ENCODE results near the gene GPR137.
"Not testable (repeated sequence)": the region's sequence is repeated elsewhere in the genome, so short reads cannot be mapped to it uniquely, and the experiment has no call there.

Gene GPR137

DNA sequence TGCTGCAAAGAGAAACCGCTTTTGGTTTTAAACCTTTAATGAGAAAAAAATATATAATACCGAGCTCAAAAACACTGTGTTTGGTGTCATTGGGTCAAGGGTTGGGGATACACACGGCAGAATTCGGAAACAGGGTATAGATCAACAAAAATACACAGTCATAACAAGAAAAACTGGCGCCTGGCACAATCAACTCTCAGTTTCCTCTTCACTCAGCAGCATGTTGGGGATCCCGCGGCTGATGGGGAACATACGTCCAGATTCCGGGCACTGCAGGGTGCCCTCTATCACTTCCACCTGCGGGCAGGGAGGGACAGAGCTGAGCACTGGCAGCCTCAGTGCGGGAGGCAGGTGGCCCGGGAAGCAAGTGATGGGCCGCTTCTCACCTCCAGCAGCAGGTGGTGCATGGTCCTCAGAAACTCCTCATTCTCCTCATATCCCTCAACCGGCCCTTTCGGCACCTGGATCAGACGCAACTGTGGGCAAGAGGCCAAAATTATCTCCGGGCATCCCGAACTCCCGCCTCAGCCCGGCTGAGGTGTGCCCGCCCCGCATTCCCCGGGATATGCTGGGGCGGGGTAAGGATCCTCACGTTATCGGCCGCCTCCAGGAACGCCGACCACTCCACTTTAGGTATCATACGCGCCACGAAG lies 31.1 kb downstream of the GPR137 start:
- FAIRE-seq: peak; percentile 54
- DNase-seq (ENCODE audit: insufficient read length, low spot score): no peak

DNA sequence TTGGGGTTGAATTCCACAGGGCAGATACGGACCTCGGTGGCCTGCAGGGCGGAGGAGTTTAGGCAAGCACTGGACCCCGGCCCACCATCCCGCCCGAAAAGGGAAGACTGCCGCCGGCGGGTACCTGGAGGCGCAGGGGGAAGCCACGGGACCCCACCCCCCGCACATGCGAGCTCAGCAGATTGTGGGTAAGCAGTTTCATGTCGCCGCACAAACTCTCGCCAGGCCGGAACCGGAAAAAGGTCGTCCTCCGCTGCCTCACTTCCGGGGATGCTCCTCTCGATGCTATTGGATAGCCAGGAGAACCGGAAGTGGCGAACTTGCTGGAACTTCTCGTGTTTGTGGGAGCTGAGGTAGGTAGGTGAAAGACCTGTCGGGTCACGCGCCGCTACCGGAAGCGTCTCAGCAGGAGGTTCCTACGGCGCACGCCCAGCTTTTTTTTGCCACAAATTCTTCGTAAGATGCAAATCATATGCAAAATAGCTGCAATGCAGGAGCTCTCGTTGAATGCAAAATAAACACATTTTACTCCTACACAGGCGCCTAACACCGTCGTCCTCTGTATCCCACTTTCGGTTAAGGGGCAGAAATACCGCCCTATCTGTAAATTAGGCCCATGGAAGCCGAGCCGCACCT lies 31.8 kb downstream of the GPR137 start, which contains the start of gene TRMT112:
TSS of gene TRMT112 (minus strand) at position 235 of the 636 bp plus-strand sequence. CDS start at position 202, 33 bp downstream.
- FAIRE-seq: peak; percentile 100

DNA sequence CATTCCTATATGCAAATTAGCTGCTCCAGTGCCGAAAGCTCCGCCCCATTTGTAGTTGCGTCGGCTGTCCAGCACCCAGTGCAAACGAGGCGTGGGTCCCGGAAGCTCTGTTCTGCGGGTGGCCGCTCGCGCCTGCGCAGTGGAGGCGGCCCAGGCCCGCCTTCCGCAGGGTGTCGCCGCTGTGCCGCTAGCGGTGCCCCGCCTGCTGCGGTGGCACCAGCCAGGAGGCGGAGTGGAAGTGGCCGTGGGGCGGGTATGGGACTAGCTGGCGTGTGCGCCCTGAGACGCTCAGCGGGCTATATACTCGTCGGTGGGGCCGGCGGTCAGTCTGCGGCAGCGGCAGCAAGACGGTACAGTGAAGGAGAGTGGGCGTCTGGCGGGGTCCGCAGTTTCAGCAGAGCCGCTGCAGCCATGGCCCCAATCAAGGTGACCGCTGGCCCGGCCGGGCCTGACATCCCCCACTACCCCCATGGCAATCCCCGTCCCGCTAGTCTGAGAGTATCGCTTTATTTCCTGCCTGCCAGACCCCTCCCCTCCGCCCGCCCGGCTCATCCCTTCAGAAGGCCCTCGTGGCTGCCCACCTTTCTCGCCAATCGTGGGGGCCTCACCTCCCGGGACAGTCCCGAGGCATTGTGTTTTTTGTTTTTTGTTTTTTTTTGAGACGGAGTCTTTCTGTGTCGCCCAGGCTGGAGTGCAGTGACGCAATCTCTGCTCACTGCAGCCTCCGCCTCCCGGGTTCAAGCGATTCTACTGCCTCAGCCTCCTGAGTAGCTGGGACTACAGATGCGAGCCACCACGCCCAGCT lies 32.5 kb downstream of the GPR137 start, which contains the start of gene PRDX5:
TSS of gene PRDX5 (plus strand) at position 161 of the 805 bp plus-strand sequence. CDS start at position 256, 95 bp downstream.
- peak; percentile 94 for DNase-seq (ENCODE audit: insufficient read length, low spot score)
- no peak for FAIRE-seq

More for the DNA sequence above, 31.8 kb downstream of the GPR137 start, which contains the start of gene TRMT112:
- peak; percentile 98 for DNase-seq (ENCODE audit: insufficient read length, low spot score)

DNA sequence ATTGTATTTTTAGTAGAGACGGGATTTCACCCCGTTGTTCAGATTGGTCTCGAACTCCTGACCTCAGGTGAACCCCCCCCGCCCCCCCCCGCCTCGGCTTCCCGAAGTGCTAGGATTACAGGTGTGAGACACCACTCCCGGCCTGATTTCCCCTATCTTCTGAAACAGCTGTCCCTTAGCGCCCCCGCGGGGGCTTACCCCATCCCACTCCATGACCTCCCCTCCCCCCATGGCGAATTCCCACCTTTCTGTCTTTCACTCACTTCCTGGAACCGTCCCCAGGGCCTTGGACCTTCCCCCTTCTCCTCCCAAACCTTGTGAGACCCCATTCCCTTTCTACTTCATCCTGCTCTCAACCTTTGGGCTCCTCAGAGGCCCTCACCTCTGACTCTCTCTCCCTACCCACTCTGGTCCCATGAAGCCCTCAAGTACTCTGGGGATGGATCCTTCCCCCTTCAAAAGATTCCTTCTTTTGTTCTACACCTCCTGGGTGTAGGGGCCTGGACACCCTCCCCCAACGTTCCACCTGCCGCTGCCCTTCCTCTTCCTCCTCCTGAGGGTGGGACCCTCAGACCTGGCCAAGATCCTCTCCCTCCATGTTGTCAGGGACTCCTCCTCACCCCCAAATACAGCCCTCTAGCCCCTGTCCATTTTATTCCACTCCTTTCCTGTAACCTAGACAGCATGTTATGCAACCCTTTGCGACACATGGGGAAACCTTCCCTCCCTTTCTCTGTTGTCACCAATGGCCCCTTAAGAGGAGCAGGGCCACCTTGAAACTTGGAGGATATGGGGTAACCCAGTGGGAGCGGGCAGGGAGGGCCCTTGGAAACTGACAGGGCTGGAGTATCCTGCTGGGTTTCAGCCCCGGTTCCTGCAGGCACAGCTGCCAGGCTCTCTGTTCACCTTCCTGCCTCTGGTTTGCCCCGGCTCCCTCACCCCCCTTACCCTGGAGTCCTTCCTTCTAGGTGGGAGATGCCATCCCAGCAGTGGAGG lies 33.4 kb downstream of the GPR137 start:
- DNase-seq (ENCODE audit: insufficient read length, low spot score): no peak
- FAIRE-seq: peak; percentile 52

DNA sequence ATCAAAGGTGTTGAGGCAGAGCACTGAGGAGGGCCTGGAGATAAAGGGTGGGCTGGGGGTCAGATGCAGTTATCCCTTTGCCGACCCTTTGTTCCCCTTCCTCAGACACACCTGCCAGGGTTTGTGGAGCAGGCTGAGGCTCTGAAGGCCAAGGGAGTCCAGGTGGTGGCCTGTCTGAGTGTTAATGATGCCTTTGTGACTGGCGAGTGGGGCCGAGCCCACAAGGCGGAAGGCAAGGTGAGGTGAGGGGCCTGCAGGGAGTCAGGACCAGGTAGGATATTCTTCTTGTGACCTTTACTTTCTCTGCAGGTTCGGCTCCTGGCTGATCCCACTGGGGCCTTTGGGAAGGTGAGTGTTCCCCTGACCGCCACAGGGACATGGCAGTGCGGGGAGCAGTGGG lies 34.9 kb downstream of the GPR137 start:
- DNase-seq (ENCODE audit: insufficient read length, low spot score) (no peak), FAIRE-seq (no peak)

DNA sequence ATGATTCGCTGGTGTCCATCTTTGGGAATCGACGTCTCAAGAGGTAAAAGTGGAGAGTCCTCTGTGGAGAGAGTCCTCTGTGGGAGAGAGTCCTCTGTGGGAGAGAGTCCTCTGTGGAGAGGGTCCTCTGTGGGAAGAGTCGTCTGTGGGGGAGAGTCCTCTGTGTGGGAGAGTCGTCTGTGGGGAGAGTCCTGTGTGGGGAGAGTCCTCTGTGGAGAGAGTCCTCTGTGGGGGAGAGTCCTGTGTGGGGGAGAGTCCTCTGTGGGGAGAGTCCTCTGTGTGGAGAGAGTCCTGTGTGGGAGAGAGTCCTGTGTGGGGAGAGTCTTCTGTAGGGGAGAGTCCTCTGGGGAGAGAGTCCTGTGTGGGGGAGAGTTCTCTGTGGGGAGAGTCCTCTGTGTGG lies 35.4 kb downstream of the GPR137 start:
- DNase-seq (ENCODE audit: insufficient read length, low spot score) (no peak), FAIRE-seq (no peak)

DNA sequence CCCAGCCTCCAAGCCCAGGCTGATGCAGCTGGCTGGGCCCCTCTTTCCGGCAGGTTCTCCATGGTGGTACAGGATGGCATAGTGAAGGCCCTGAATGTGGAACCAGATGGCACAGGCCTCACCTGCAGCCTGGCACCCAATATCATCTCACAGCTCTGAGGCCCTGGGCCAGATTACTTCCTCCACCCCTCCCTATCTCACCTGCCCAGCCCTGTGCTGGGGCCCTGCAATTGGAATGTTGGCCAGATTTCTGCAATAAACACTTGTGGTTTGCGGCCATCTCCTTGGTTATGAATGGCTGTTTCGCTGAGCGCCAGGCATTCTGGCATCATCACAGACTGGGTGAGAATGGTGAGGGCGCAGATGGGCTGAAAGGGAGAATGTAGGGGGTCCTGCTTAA lies 35.9 kb downstream of the GPR137 start:
- FAIRE-seq (no peak), DNase-seq (ENCODE audit: insufficient read length, low spot score) (no peak)

DNA sequence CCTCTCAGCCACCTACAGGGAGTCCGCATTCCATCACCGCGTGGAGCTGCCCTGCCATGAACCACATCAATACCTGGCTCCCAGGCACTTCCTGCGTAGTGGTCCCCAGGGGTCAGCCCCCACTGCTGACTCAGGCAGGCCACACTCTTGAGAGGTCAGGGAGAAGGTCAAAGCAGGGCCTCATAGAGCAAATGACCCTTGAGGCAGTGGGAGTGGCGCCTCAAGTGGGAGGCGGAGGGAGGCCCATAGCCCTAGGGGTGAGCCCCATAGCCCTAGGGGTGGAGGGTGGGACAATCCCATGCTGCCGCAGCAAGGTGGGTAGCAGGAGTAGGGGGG lies 37.2 kb downstream of the GPR137 start:
- no peak for DNase-seq (ENCODE audit: insufficient read length, low spot score)
- no peak for FAIRE-seq

DNA sequence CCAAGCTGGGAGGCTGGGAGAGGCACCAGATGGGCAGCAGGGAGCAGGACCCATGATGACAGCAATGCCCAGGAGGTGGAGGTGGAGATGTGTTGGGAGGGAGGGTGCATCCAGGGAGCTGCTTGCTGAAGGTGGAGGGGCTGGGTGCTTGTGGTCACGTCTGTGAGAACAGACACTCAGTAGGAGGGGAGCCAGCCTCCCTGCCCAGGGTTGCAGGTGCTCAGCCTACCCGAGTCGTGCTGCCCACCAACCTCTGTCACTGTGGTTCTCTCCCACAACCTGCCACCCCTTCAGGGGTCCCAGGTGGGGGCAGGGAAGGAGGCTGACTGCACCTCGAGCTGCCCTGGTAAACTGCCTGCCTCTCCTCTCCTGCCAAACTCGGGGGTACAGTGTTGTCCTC lies 37.7 kb downstream of the GPR137 start:
- no peak for FAIRE-seq
- DNase-seq (ENCODE audit: insufficient read length, low spot score): no peak

DNA sequence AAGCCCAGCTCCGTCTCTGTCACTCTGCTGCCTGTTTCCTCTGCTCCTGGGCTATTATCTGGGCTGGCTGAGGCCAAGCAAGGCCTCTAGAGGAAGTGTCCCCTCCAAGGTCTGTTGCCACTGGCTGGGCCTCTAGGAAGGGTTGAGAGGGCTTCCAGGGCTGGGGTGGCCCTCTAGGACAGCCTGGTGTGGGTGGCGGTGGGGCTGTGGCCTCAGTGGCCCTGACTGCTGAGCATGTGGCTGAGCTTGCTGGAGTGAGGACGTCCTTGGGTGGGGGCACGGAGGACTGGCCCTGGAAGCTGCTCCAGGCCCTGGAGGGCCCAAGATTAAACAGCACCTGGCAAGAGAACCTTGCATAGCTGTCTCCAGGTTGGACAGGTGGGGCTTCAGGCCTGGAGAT lies 38.3 kb downstream of the GPR137 start:
- FAIRE-seq; DNase-seq (ENCODE audit: insufficient read length, low spot score): not testable (repeated sequence)

DNA sequence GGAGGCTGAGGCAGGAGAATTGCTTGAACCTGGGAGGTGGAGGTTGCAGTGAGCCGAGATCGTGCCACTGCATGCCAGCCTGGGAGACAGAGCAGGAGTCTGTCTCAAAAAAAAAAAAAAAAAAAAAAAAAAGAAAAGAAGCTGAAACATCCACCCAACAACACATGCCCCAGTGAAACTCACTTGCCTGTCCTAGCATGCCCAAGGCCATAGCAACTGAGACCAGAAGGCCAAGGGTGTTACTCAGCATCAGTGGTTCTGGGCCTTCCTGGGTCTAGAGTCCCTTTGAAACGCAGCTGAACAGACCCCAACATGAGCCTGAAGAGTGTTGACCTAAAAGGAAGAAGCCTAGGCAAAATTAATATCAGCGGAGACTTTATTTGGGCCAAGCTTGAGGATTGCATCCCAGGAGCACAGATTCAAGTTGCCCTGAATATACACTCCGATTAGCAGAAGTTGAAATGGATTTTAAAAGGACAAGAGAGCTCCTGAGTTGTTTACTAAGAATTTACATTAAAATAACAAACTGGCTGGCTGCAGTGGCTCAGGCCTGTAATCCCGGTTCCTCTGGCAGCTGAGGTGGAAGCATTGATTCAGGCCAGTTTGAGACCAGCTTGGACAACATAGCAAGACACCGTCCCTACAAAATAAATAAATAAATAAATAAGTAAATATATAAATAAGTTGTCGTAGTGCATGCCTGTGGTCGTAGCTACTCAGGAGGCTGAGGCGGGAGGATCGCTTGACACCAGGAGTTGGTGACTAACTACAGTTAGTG lies 39.2 kb downstream of the GPR137 start:
- FAIRE-seq (no peak), DNase-seq (ENCODE audit: insufficient read length, low spot score) (no peak)

DNA sequence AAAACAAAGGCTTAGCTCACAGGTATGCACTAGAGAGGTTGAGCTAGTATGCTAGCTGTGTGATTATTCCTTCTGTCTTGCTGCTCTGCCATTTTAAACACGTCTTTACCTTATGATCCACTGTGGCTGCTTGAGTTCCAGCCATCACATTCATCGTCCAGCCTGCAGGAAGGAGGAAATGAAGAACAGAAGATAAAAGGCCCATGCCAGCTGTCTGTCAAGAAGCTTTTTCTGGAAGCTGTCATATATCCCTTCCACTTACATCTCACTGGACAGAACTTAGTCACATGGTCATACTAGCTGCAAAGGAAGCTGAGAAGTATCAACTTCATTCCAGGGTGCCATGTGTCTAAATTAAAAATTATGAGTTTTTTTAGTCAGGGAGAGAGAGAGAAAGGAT lies 41.7 kb downstream of the GPR137 start:
- no peak for FAIRE-seq
- no peak for DNase-seq (ENCODE audit: insufficient read length, low spot score)

DNA sequence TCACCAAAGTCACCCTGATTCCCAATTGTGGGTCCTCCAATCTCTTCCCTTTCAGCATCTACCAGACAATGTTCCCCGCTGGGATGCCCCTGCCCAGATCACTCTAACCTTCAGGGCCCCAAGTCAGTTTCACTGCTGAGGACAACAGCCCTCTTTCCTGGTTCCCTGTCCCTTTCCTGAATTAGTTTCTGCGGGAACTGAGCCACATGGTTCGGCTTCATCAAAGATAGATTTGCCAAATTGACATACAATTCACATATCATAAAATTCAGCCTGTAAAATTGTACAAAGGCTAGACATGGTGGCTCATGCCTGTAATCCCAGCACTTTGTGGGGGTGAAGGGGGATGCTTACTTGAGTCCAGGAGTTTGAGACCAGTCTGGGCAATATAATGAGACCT lies 42.3 kb downstream of the GPR137 start:
- FAIRE-seq (no peak), DNase-seq (ENCODE audit: insufficient read length, low spot score) (no peak)

DNA sequence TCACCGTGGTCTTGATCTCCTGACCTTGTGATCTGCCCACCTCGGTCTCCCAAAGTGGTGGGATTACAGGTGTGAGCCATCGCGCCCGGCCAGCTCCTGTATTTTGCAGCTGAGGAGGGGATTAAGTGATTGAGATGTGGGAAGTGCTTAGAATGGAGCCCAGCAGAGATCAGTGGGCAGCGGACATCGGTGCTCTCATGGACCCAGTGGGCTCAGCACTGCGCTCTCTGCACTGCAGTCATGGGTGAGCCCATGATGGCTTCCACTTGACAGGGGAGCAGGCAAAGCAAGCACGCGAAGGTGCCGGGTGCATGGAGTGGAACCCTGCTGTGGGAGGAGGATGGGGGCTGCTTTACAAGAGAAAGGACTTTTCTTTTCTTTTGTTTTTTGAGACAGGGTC lies 45.2 kb downstream of the GPR137 start:
- DNase-seq (ENCODE audit: insufficient read length, low spot score) (no peak), FAIRE-seq (no peak)

DNA sequence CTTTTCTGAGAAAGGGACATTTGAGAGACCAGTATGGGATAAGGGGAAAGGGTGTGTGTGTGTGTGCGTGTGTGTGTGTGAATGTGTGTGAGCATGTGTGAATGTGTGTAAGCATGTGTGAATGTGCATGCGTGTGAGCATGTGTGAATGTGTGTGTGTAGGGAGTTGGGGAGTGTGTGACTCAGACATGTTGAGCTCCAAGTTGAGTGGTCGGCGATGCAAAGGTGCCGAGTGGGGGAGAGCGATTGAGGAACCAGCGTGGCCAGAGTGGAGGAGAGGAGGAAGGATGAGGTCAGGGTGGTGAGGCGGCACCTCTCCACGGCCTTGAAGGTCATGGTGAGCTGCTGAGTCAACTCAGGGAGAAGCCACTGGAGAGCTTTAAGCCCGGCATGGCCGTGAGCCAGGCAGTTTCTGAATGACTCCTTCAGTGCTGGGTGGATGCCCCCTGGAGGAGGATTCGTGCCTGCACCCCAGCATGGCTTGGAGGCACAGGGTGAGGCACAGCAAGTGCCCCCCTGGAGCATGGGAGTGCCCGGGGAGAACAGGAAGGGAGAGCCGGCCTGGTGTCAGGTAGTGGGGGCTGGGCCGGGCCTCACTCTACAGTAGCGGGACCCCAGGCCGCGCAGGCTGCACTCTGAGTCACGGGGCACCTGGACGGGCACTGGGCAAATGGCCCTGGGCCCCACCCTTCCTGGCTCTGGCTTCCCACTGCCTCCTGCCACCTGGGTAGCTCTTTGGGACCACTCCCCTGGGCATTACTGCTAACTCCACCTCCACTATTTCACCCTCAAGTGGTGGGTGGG lies 46.1 kb downstream of the GPR137 start:
- peak; percentile 71 for DNase-seq (ENCODE audit: insufficient read length, low spot score)
- peak; percentile 61 for FAIRE-seq

DNA sequence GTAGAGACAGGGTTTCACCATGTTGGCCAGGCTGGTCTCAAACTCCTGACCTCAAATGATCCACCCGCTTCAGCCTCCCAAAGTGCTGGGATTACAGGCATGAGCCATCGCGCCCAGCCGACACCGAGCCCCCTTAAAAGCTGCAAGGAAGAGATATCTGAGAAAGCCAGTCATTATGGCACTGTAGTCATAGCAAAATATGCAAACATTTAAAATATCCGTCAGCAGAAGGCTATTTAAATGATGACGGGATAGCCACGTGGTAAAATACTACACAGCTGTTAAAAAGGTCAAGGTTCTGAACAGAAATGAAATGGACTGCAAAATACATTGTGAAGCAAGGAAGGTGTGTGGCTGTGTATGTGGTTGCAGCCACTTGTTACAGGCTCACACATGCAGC lies 47.9 kb downstream of the GPR137 start:
- FAIRE-seq (no peak), DNase-seq (ENCODE audit: insufficient read length, low spot score) (no peak)

DNA sequence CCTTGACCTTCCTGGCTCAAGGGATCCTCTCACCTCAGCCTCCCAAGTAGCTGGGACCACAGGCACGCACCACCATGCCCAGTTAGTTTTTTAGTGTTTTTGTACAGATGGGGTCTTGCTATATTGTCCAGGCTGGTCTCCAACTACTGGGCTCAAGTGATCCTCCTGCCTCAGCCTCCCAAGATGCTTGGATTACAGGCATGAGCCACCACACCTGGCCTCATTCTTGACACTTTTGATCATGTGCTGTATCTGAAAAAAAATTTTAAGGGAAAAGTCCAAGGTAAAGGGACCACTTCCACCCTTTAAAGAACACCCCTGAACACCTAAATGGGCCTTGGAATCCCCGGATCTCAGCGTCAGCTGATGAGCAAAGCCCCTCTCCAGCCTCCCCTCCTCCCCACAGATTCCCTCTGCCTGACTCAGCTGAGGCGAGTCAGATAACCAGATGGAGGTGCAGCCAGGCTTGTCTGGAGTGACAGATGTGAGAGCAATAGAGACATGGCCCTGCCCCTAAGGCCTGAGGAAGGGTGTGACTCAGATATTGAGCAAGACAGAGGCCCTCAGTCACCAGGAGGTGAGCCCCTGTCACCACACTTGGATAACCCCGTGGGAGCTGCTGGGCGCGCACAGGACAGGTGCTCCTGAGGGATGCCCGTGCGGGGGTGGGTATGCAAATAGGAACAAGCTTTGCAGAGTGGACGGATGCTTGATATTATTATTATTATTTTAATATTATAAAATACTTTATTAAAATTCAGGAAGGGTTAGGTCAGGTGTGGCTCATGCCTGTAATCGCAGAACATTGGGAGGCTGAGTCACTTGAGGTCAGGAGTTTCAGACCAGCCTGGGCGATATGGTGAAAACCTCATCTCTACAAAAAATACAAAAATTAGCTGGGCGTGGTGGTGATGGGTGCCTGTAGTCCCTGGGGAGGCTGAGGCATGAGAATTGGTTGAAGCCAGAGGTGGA lies 49.4 kb downstream of the GPR137 start:
- FAIRE-seq: peak; percentile 85

More for the DNA sequence above, 49.4 kb downstream of the GPR137 start:
- DNase-seq (ENCODE audit: insufficient read length, low spot score): peak; percentile 75

All from GM19239 (cell line).